ENCODE data around the gene C16orf74. TPM values are rescaled to one million over a fixed set of nuclear protein-coding genes. Genes with fewer than 3 reads are reported as not detected.

The C16orf74 gene
- polyA plus RNA-seq, 3 donors = 2.3 to 4.5 (median 4.0) TPM

GRCh38 chr16:85707528-85708095 is 43.3 kb downstream of the C16orf74 start:
- no peak for DNase-seq (ENCODE audit: extremely low read depth in 1 of 11, low read depth in 9 of 11, low spot score in 4 of 11)

- DNase-seq (ENCODE audit: extremely low read depth in 1 of 11, low read depth in 9 of 11, low spot score in 4 of 11) = no peak
Observed at GRCh38 chr16:85706449-85707034, 44.4 kb downstream of the C16orf74 start.

GRCh38 chr16:85704900-85705846 is 45.7 kb downstream of the C16orf74 start:
- DNase-seq (ENCODE audit: extremely low read depth in 1 of 11, low read depth in 9 of 11, low spot score in 4 of 11) = no peak

GRCh38 chr16:85704011-85704410 is 46.9 kb downstream of the C16orf74 start:
- no peak for DNase-seq (ENCODE audit: extremely low read depth in 1 of 11, low read depth in 9 of 11, low spot score in 4 of 11)

GRCh38 chr16:85699628-85700027 is 51.3 kb downstream of the C16orf74 start:
- no peak for DNase-seq (ENCODE audit: extremely low read depth in 1 of 11, low read depth in 9 of 11, low spot score in 4 of 11)

- no peak for DNase-seq (ENCODE audit: extremely low read depth in 1 of 11, low read depth in 9 of 11, low spot score in 4 of 11)
Observed at GRCh38 chr16:85698935-85699558, 51.8 kb downstream of the C16orf74 start.

- no peak for DNase-seq (ENCODE audit: extremely low read depth in 1 of 11, low read depth in 9 of 11, low spot score in 4 of 11)
Observed at GRCh38 chr16:85698459-85698891, 52.4 kb downstream of the C16orf74 start.

- DNase-seq (ENCODE audit: extremely low read depth in 1 of 11, low read depth in 9 of 11, low spot score in 4 of 11) = no peak
Observed at GRCh38 chr16:85697431-85697830, 53.5 kb downstream of the C16orf74 start.

- no peak for DNase-seq (ENCODE audit: extremely low read depth in 1 of 11, low read depth in 9 of 11, low spot score in 4 of 11)
Observed at GRCh38 chr16:85696781-85697180, 54.1 kb downstream of the C16orf74 start.

- DNase-seq (ENCODE audit: extremely low read depth in 1 of 11, low read depth in 9 of 11, low spot score in 4 of 11) = no peak
Observed at GRCh38 chr16:85695196-85696128, 55.4 kb downstream of the C16orf74 start.

GRCh38 chr16:85690469-85691064 is 60.3 kb downstream of the C16orf74 start:
- no peak for DNase-seq (ENCODE audit: extremely low read depth in 1 of 11, low read depth in 9 of 11, low spot score in 4 of 11)

- no peak for DNase-seq (ENCODE audit: extremely low read depth in 1 of 11, low read depth in 9 of 11, low spot score in 4 of 11)
Observed at GRCh38 chr16:85689950-85690320, 61.0 kb downstream of the C16orf74 start.

- no peak for DNase-seq (ENCODE audit: extremely low read depth in 1 of 11, low read depth in 9 of 11, low spot score in 4 of 11)
Observed at GRCh38 chr16:85689285-85689949, 61.5 kb downstream of the C16orf74 start.

- peak; percentile 33 to 86 (median 80) for DNase-seq (ENCODE audit: extremely low read depth in 1 of 11, low read depth in 9 of 11, low spot score in 4 of 11)
Observed at GRCh38 chr16:85688586-85689284, 62.2 kb downstream of the C16orf74 start, which contains the start of gene GINS2. TSS of gene GINS2 (minus strand) at chr16:85688954. CDS start at chr16:85688898, 56 bp downstream.

- DNase-seq (ENCODE audit: extremely low read depth in 1 of 11, low read depth in 9 of 11, low spot score in 4 of 11) = no peak
Observed at GRCh38 chr16:85687651-85688471, 63.0 kb downstream of the C16orf74 start.

GRCh38 chr16:85686912-85687591 is 63.8 kb downstream of the C16orf74 start:
- no peak for DNase-seq (ENCODE audit: extremely low read depth in 1 of 11, low read depth in 9 of 11, low spot score in 4 of 11)
